Parathyroid adenoma (tissue), 2 donors: ENCODE measurements around the gene ADGB.
A peak's percentile ranks its signal among the peaks of the same experiment; 100 is the strongest.

Source experiments
- H2AFZ ChIP-seq: fragments of 300-600 bp; sonication (generic); one replicate; pipeline ENCODE4 v1.7.0; 2017; ENCODE audit warnings: antibody characterized with exemption, mild to moderate bottlenecking
- H3K27ac ChIP-seq: fragments of 300-600 bp; sonication (generic); one replicate; pipeline ENCODE4 v1.7.0; 2017
- H3K27me3 ChIP-seq: fragments of 300-600 bp; sonication (generic); one replicate; pipeline ENCODE4 v1.7.0; 2017; ENCODE audit warnings: low read length; ENCODE audit not compliant: control insufficient read depth, insufficient read depth
- H3K36me3 ChIP-seq: fragments of 300-600 bp; sonication (generic); one replicate; pipeline ENCODE4 v1.7.0; 2017; ENCODE audit warnings: low read length; ENCODE audit not compliant: control insufficient read depth, insufficient read depth
- H3K4me1 ChIP-seq: fragments of 300-600 bp; sonication (generic); one replicate; pipeline ENCODE4 v1.7.0; 2017; ENCODE audit warnings: control low read depth
- H3K4me2 ChIP-seq: fragments of 300-600 bp; sonication (generic); one replicate; pipeline ENCODE4 v1.7.0; 2017; ENCODE audit warnings: low read length
- H3K4me3 ChIP-seq: fragments of 300-600 bp; sonication (generic); one replicate; pipeline ENCODE4 v1.7.0; 2017; ENCODE audit warnings: low read depth, low read length
- H3K79me2 ChIP-seq: fragments of 300-600 bp; sonication (generic); one replicate; pipeline ENCODE4 v1.7.0; 2017; ENCODE audit warnings: control low read depth
- H3K9ac ChIP-seq: fragments of 300-600 bp; sonication (generic); one replicate; pipeline ENCODE4 v1.7.0; 2017; ENCODE audit warnings: mild to moderate bottlenecking
- H3K9me3 ChIP-seq: fragments of 300-600 bp; sonication (generic); one replicate; pipeline ENCODE4 v1.7.0; 2017; ENCODE audit warnings: low read length; ENCODE audit not compliant: control insufficient read depth
- TF ChIP-seq, protein P1 (sequence below): fragments of 300-600 bp; sonication (generic); IDR thresholded peaks from one replicate; pipeline ENCODE4 v1.7.0; 2017; ENCODE audit warnings: antibody characterized with exemption, mild to moderate bottlenecking
- donor health status: primary hyperparathyroidism.

The ADGB gene

DNA sequence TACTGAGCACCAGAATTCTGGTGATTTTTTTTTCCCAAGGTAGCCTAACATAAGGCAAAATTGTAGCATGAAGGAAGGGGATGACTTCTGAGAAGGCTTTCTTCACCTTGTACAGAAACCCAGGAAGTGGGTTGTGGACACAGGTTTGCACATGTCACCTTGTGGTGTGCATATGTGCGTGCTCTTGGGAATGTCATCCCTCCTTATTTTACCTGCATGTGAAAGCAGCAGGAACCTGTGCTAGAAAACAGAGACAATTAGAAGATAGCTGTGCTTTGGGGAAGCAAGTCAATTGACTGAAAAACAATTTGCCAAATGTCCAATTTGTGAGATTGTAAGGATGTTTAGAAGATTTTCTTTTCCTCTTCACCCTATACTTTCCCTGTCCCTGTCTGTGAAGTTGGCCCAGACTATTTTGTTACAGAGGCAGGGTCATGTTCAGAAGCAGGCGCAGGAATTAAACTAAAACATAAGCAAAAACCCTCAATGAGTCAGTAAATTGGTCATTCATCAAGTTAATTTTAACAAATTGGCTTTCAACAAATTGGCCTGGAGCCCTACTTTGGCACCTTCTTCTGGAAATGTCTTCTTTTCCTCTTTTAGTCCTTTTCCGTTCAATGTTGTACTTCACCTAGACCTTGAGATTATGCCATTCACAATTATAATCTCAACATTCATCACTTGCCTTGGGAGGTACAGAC, 261.2 kb downstream of the ADGB start:
- TF ChIP-seq, protein P1, sequence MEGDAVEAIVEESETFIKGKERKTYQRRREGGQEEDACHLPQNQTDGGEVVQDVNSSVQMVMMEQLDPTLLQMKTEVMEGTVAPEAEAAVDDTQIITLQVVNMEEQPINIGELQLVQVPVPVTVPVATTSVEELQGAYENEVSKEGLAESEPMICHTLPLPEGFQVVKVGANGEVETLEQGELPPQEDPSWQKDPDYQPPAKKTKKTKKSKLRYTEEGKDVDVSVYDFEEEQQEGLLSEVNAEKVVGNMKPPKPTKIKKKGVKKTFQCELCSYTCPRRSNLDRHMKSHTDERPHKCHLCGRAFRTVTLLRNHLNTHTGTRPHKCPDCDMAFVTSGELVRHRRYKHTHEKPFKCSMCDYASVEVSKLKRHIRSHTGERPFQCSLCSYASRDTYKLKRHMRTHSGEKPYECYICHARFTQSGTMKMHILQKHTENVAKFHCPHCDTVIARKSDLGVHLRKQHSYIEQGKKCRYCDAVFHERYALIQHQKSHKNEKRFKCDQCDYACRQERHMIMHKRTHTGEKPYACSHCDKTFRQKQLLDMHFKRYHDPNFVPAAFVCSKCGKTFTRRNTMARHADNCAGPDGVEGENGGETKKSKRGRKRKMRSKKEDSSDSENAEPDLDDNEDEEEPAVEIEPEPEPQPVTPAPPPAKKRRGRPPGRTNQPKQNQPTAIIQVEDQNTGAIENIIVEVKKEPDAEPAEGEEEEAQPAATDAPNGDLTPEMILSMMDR = no peak
- Histone ChIP-seq H3K27ac (peak overlapping the region; percentile 98), H3K4me3 (no peak overlapping the region), H3K9ac (no peak overlapping the region), H2AFZ (peak overlapping the region; percentile 72), H3K4me2 (no peak overlapping the region), H3K9me3 (no peaks in the 10 kb centered on the region), H3K79me2 (no peaks in the 10 kb centered on the region), H3K4me1 (peaks cover 62% of the 10 kb centered on the region), H3K27me3 (no peaks in the 10 kb centered on the region), H3K36me3 (no peaks in the 10 kb centered on the region)

DNA sequence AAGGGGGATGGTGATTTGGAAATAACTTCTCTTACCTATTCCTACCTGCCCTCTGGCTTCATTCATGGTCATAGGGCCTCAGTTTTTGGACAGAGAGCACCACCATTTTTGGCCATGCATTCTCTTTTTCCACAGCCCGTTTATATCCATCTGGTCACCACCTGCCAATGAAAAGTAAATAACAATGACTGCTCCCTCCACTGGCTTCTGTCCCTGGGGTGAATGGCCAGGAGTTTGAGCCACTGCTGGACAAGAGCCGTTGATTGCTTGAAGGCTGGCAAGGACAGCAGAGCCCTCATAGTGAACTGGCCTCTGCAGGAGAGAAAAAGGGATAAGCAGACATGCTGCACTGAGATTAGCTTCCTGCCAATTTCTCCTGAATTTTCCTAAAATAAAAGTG, 261.8 kb downstream of the ADGB start:
- H3K4me2 ChIP-seq = no peak overlapping the region
- H3K4me1 ChIP-seq = peaks cover 68% of the 10 kb centered on the region
- H3K9me3 ChIP-seq = no peaks in the 10 kb centered on the region
- H3K27ac ChIP-seq = peak overlapping the region; percentile 98
- peak overlapping the region; percentile 72 for H2AFZ ChIP-seq
- H3K36me3 ChIP-seq = no peaks in the 10 kb centered on the region
- H3K9ac ChIP-seq = no peak overlapping the region
- TF ChIP-seq, protein P1 = no peak
- no peaks in the 10 kb centered on the region for H3K79me2 ChIP-seq
- no peak overlapping the region for H3K4me3 ChIP-seq
- H3K27me3 ChIP-seq = no peaks in the 10 kb centered on the region

DNA sequence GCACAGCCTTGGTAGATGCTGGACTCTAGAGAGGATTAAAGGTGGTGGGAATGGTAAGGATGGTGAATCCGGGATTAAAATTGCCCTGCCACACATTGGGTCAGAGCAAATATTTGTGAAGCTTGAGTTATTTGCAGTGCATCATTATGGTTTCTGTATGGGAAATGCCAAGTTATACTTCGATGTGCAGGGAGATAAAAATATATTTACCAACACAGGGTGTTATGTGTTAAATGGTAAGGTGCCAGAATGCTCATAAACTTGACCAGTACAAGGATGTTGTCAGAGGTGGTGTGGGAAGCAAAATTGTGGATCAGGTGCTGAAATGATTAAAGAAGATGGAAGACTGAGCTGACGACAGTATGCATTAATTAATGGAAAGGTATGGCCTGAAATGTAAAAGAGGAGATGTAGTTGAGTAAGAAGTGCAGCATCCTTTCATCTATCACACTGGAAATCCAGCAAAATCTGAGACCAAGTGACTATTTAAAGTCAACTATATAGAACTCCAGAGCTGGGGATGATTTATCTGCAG, 262.3 kb downstream of the ADGB start:
- H3K4me3 ChIP-seq = no peak overlapping the region
- H3K36me3 ChIP-seq = no peaks in the 10 kb centered on the region
- peaks cover 71% of the 10 kb centered on the region for H3K4me1 ChIP-seq
- no peaks in the 10 kb centered on the region for H3K27me3 ChIP-seq
- H3K9me3 ChIP-seq = no peaks in the 10 kb centered on the region
- H3K79me2 ChIP-seq = no peaks in the 10 kb centered on the region
- H2AFZ ChIP-seq = peak overlapping the region; percentile 72
- H3K27ac ChIP-seq = peak overlapping the region; percentile 98
- no peak overlapping the region for H3K4me2 ChIP-seq
- no peak overlapping the region for H3K9ac ChIP-seq
- TF ChIP-seq, protein P1 = no peak

DNA sequence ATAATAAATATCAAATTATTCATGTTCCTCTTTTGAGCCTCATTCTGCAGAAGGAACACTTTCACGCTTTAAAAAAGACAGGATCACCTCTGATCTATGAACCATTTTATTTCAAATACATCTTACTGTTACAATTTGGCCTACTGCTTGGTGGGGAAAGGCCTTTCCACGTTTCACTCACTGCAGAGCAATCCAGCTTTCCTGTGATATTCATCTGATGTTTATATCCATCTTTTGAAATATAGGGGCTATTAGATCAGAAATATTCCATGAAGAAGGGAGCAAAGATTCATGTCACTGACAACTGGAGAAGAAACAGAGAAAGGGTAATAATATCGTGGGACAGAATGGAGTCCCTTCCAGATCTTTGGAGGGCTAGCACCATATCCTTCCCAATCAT, 262.9 kb downstream of the ADGB start:
- Histone ChIP-seq H3K4me2 (no peak overlapping the region), H2AFZ (peak overlapping the region; percentile 36), H3K4me3 (no peak overlapping the region), H3K79me2 (no peaks in the 10 kb centered on the region), H3K27ac (peak overlapping the region; percentile 98), H3K9ac (no peak overlapping the region), H3K9me3 (no peaks in the 10 kb centered on the region), H3K36me3 (no peaks in the 10 kb centered on the region), H3K4me1 (peaks cover 77% of the 10 kb centered on the region), H3K27me3 (no peaks in the 10 kb centered on the region)
- TF ChIP-seq, protein P1 = no peak

DNA sequence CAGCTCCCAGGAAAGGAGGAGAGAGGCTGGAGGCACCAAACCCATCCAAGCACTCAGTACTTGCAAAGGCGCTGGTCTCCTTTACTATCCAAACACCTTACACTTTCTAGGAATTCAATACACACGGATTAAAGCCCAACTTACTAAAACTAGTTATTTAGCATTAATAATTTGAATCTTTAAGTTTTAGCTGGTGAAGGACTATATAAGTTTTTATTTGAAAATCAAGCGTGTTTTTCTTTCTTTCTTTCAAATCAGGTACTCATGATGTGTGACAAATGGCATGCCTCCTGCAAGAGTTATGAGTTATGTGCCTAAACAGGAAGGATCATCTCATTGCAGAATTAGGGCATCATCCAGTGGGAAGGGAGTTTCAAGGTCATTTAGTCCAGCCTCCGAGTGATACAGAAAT, 263.7 kb downstream of the ADGB start:
- no peak overlapping the region for H3K4me2 ChIP-seq
- H3K4me3 ChIP-seq = no peak overlapping the region
- no peaks in the 10 kb centered on the region for H3K9me3 ChIP-seq
- no peak overlapping the region for H3K9ac ChIP-seq
- no peaks in the 10 kb centered on the region for H3K36me3 ChIP-seq
- H3K27ac ChIP-seq = peak overlapping the region; percentile 98
- no peaks in the 10 kb centered on the region for H3K79me2 ChIP-seq
- no peaks in the 10 kb centered on the region for H3K27me3 ChIP-seq
- no peak overlapping the region for H2AFZ ChIP-seq
- TF ChIP-seq, protein P1 = no peak
- H3K4me1 ChIP-seq = peaks cover 77% of the 10 kb centered on the region
